HG03378 (cell line): ENCODE data around the gene CNN3.

Experiments used
- ATAC-seq: cut with Tn5 transposase; IDR thresholded peaks from one replicate; pipeline ENCODE4 v1.9.1; 2021; ENCODE audit warnings: mild to moderate bottlenecking, moderate library complexity; ENCODE audit not compliant: unreplicated experiment

Gene CNN3

GRCh38 chr1:94888201-94888600 is 38.7 kb downstream of the CNN3 start:
- ATAC-seq, result no peak

- no peak for ATAC-seq
Observed at GRCh38 chr1:94887603-94888171, 39.2 kb downstream of the CNN3 start.

- ATAC-seq, result no peak
Observed at GRCh38 chr1:94887106-94887505, 39.8 kb downstream of the CNN3 start.

- no peak for ATAC-seq
Observed at GRCh38 chr1:94886361-94886760, 40.5 kb downstream of the CNN3 start.

GRCh38 chr1:94884507-94884906 is 42.4 kb downstream of the CNN3 start:
- ATAC-seq, result no peak

GRCh38 chr1:94884106-94884505 is 42.8 kb downstream of the CNN3 start:
- no peak for ATAC-seq

- ATAC-seq, result no peak
Observed at GRCh38 chr1:94883691-94884090, 43.2 kb downstream of the CNN3 start.

- ATAC-seq, result no peak
Observed at GRCh38 chr1:94878329-94878728, 48.6 kb downstream of the CNN3 start.

GRCh38 chr1:94876362-94876761 is 50.5 kb downstream of the CNN3 start:
- ATAC-seq, result no peak

GRCh38 chr1:94875794-94876193 is 51.1 kb downstream of the CNN3 start:
- no peak for ATAC-seq

- ATAC-seq, result no peak
Observed at GRCh38 chr1:94874423-94874822, 52.5 kb downstream of the CNN3 start.

GRCh38 chr1:94873520-94874351 is 53.2 kb downstream of the CNN3 start:
- no peak for ATAC-seq

GRCh38 chr1:94872771-94873495 is 54.0 kb downstream of the CNN3 start:
- ATAC-seq, result no peak

- ATAC-seq, result no peak
Observed at GRCh38 chr1:94871031-94871430, 55.9 kb downstream of the CNN3 start.

- ATAC-seq, result no peak
Observed at GRCh38 chr1:94866164-94866807, 60.6 kb downstream of the CNN3 start.

- no peak for ATAC-seq
Observed at GRCh38 chr1:94865360-94865759, 61.5 kb downstream of the CNN3 start.

- ATAC-seq, result no peak
Observed at GRCh38 chr1:94864821-94865220, 62.1 kb downstream of the CNN3 start.

GRCh38 chr1:94863919-94864318 is 63.0 kb downstream of the CNN3 start:
- ATAC-seq, result no peak

- ATAC-seq, result no peak
Observed at GRCh38 chr1:94863297-94863911, 63.5 kb downstream of the CNN3 start.

GRCh38 chr1:94862718-94863117 is 64.2 kb downstream of the CNN3 start:
- no peak for ATAC-seq

GRCh38 chr1:94859174-94859573 is 67.7 kb downstream of the CNN3 start:
- no peak for ATAC-seq
